B cell (primary cell): Measurements from ENCODE around the gene DENND1A.

Source experiments
- EZH2 ChIP-seq: IDR thresholded peaks from 2 replicates; pipeline ENCODE4 v1.6.1; 2012; ENCODE audit warnings: borderline replicate concordance, low read depth, mild to moderate bottlenecking, moderate library complexity, low read length; ENCODE audit not compliant: insufficient read depth, poor library complexity, severe bottlenecking
- TF ChIP-seq, protein P1 (sequence below): fragments of 200-600 bp; IDR thresholded peaks from one replicate; pipeline ENCODE4 v1.8.0; 2022; ENCODE audit warnings: antibody characterized with exemption, mild to moderate bottlenecking

DNA sequence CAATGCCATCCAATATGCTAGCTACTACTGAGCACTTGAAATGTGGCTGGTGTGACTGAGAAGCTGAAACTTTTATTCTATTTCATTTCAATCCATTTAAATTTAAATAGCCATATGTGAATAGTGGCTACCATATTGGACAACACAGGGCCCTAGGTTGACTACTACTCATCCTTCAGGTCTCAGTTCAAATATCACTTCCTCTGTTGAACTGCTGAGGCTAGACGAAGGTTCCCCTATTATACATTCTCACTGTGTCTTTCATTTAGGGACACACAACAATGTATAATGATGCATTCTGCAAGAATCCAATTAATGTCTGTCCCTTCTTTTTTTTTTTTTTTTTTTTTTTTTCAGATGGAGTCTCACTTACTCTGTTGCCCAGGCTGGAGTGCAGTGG is 365.3 kb downstream of the DENND1A start:
- TF ChIP-seq, protein P1, sequence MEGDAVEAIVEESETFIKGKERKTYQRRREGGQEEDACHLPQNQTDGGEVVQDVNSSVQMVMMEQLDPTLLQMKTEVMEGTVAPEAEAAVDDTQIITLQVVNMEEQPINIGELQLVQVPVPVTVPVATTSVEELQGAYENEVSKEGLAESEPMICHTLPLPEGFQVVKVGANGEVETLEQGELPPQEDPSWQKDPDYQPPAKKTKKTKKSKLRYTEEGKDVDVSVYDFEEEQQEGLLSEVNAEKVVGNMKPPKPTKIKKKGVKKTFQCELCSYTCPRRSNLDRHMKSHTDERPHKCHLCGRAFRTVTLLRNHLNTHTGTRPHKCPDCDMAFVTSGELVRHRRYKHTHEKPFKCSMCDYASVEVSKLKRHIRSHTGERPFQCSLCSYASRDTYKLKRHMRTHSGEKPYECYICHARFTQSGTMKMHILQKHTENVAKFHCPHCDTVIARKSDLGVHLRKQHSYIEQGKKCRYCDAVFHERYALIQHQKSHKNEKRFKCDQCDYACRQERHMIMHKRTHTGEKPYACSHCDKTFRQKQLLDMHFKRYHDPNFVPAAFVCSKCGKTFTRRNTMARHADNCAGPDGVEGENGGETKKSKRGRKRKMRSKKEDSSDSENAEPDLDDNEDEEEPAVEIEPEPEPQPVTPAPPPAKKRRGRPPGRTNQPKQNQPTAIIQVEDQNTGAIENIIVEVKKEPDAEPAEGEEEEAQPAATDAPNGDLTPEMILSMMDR = no peak
- TF ChIP-seq EZH2 = no peak
